OCI-LY7 (cell line): ENCODE data around the gene TGFBR3.

Source experiments
- CTCF ChIP-seq: fragments of 200-600 bp; sonication (generic); conservative IDR thresholded peaks from 2 replicates; pipeline ENCODE4 v1.5.1; 2014; ENCODE audit warnings: mild to moderate bottlenecking, antibody characterized with exemption, low read length, moderate library complexity, mixed read lengths
- EZH2phosphoT487 ChIP-seq: fragments of 200-600 bp; sonication (generic); IDR thresholded peaks from 2 replicates; pipeline ENCODE4 v1.6.1; 2018; ENCODE audit warnings: low read depth, borderline replicate concordance, mild to moderate bottlenecking, mixed run types, antibody characterized with exemption, low read length, moderate library complexity, mixed read lengths

DNA sequence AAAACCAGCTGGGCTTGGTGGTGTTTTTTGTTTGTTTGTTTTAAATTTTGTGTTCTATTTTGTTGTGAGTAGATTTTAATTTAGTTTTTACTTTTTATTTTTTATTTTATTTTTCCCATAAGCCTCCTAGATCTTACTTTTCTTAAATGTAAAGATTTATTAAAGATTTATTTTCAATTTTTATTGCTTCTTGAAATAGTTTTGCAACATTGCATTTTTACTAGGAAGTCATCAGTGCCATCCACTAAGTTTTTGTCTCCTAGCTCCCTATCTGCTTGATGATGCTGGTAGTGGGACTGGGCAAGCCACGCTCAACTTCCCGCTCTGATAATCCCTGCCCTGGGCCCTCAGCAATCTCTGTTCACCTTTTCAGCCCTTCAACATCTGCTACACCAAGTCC is 209.9 kb downstream of the TGFBR3 start:
- TF ChIP-seq CTCF: no peak
- no peak for TF ChIP-seq EZH2phosphoT487
